H1 (cell line): ENCODE measurements around the gene AEBP1. TPM values are rescaled to one million over a fixed set of nuclear protein-coding genes. Genes with fewer than 3 reads are reported as not detected.

Experiments
- CTCF ChIA-PET: fragments of 300-600 bp; sonication (Branson Sonifier 250); formaldehyde crosslinking; loops from one replicate; lab custom pipeline; 2021; ENCODE audit not compliant: partially characterized antibody; lab: Charles Lee
- POLR2A ChIA-PET: fragments of 300-600 bp; sonication (Branson Sonifier 250); formaldehyde crosslinking; loops from one replicate; lab custom pipeline; 2021; ENCODE audit warnings: inconsistent platforms; ENCODE audit not compliant: partially characterized antibody; lab: Charles Lee
- DNase-seq, 2 experiments: peaks; one replicate each; pipeline versions ENCODE4 v3.0.0 to v3.0.0-alpha.2; 2010 to 2022; ENCODE audit warnings: low spot score in 2 of 2, low read depth in 1 of 2, mixed read lengths in 1 of 2
- FAIRE-seq: peaks from 2 replicates; lab custom pipeline; 2011; peaks lifted over from hg19 to GRCh38; lab: Jason Lieb, UNC
- H2AFZ ChIP-seq: 2 replicates; pipeline ENCODE4 v1.8.1; 2012; ENCODE audit warnings: low read length, inconsistent platforms
- H2AK5ac ChIP-seq: 2 replicates; pipeline ENCODE4 v1.6.1; 2013; ENCODE audit warnings: low read depth, low read length
- H2BK120ac ChIP-seq: replicated peaks from 2 replicates; pipeline ENCODE3; 2013; ENCODE audit warnings: low read depth, low read length, inconsistent platforms
- H2BK12ac ChIP-seq: 2 replicates; pipeline ENCODE4 v1.6.1; 2013; ENCODE audit warnings: low read depth, low read length
- H2BK15ac ChIP-seq: 2 replicates; pipeline ENCODE4 v1.6.1; 2013; ENCODE audit warnings: low read length
- H2BK20ac ChIP-seq: 2 replicates; pipeline ENCODE4 v1.6.1; 2013; ENCODE audit warnings: low read length
- H2BK5ac ChIP-seq: 2 replicates; pipeline ENCODE4 v1.6.1; 2013; ENCODE audit warnings: low read depth, low read length
- H3K14ac ChIP-seq: 2 replicates; pipeline ENCODE4 v1.6.1; 2013; ENCODE audit warnings: inconsistent platforms; ENCODE audit not compliant: insufficient read length
- H3K18ac ChIP-seq: 2 replicates; pipeline ENCODE4 v1.6.1; 2013; ENCODE audit warnings: low read length; ENCODE audit errors: extremely low read depth
- H3K23ac ChIP-seq: 2 replicates; pipeline ENCODE4 v1.6.1; 2013; ENCODE audit warnings: inconsistent platforms; ENCODE audit not compliant: insufficient read length
- H3K23me2 ChIP-seq: 2 replicates; pipeline ENCODE4 v1.6.1; 2013; ENCODE audit warnings: low read depth, low read length
- H3K27ac ChIP-seq: 2 replicates; pipeline ENCODE4 v1.6.1; 2011; ENCODE audit warnings: low read depth, low read length, inconsistent platforms
- H3K27me3 ChIP-seq, 4 experiments: replicated peaks in 1 of 4; 1 replicate in 1 of 4; 2 replicates in 3 of 4; pipeline versions ENCODE4 v1.6.1 to v1.8.1; 2011 to 2013; ENCODE audit warnings: low read length in 3 of 4, mild to moderate bottlenecking in 3 of 4, inconsistent platforms in 2 of 4, mixed read lengths in 2 of 4, moderate library complexity in 1 of 4; ENCODE audit not compliant: control insufficient read depth in 3 of 4, insufficient read depth in 3 of 4; ENCODE audit errors: extremely low read depth in 1 of 4
- H3K36me3 ChIP-seq, 4 experiments: 2 replicates each; pipeline versions ENCODE4 v1.6.1 to v1.8.1; 2011 to 2013; ENCODE audit warnings: mild to moderate bottlenecking in 4 of 4, low read length in 3 of 4, moderate library complexity in 2 of 4, control low read depth in 1 of 4, inconsistent platforms in 1 of 4; ENCODE audit not compliant: insufficient read depth in 4 of 4, control insufficient read depth in 2 of 4
- H3K4ac ChIP-seq: replicated peaks from 2 replicates; pipeline ENCODE3; 2013; ENCODE audit warnings: low read length, low read depth, mixed read lengths, inconsistent platforms; ENCODE audit not compliant: insufficient read length
- H3K4me1 ChIP-seq, 4 experiments: replicated peaks in 1 of 4; 1 replicate in 1 of 4; 2 replicates in 3 of 4; pipeline versions ENCODE4 v1.6.1 to v1.8.1; 2011 to 2013; ENCODE audit warnings: low read length in 3 of 4, inconsistent platforms in 2 of 4, mixed read lengths in 1 of 4; ENCODE audit not compliant: insufficient read depth in 4 of 4, control insufficient read depth in 3 of 4
- H3K4me2 ChIP-seq, 2 experiments: 2 replicates each; pipeline versions ENCODE4 v1.6.1 to v1.8.1; 2011 to 2013; ENCODE audit warnings: low read depth in 2 of 2, low read length in 2 of 2, control low read depth in 1 of 2, inconsistent platforms in 1 of 2, mild to moderate bottlenecking in 1 of 2; ENCODE audit not compliant: insufficient read depth in 1 of 2
- H3K4me3 ChIP-seq, 4 experiments: fragments of 200-600, 300-600 bp in 1 of 4; sonication (generic), shearing (Covaris generic), sonication (Bioruptor Twin) in 1 of 4; 2 replicates each; pipeline versions ENCODE4 v1.5.1 to v1.8.1; 2011 to 2016; ENCODE audit warnings: low read length in 4 of 4, low read depth in 3 of 4, control low read depth in 2 of 4, inconsistent platforms in 2 of 4, mild to moderate bottlenecking in 2 of 4, mixed read lengths in 1 of 4, moderate library complexity in 1 of 4; ENCODE audit not compliant: insufficient read depth in 2 of 4; ENCODE audit errors: extremely low read depth in 1 of 4
- H3K56ac ChIP-seq: replicated peaks from 2 replicates; pipeline ENCODE3; 2013; ENCODE audit warnings: low read depth, mild to moderate bottlenecking, mixed read lengths, low read length, inconsistent platforms; ENCODE audit not compliant: insufficient read length
- H3K79me1 ChIP-seq: 2 replicates; pipeline ENCODE4 v1.6.1; 2013; ENCODE audit warnings: low read depth, low read length, control low read depth
- H3K79me2 ChIP-seq, 2 experiments: 2 replicates each; pipeline versions ENCODE4 v1.6.1 to v1.8.1; 2012 to 2013; ENCODE audit warnings: low read length in 2 of 2, mild to moderate bottlenecking in 2 of 2, inconsistent platforms in 1 of 2; ENCODE audit not compliant: insufficient read depth in 2 of 2, control insufficient read depth in 1 of 2
- H3K9ac ChIP-seq, 4 experiments: replicated peaks in 1 of 4; 1 replicate in 1 of 4; 2 replicates in 3 of 4; pipeline versions ENCODE4 v1.6.1 to v1.8.1; 2011 to 2013; ENCODE audit warnings: low read depth in 3 of 4, low read length in 3 of 4, control low read depth in 2 of 4, mild to moderate bottlenecking in 2 of 4, moderate library complexity in 2 of 4, inconsistent platforms in 1 of 4; ENCODE audit errors: extremely low read depth in 1 of 4
- H3K9me3 ChIP-seq, 2 experiments: 2 replicates each; pipeline versions ENCODE4 v1.6.1 to v1.8.1; 2012 to 2013; ENCODE audit warnings: mild to moderate bottlenecking in 2 of 2, moderate library complexity in 2 of 2, control low read depth in 1 of 2, inconsistent platforms in 1 of 2, low read depth in 1 of 2, low read length in 1 of 2, mixed read lengths in 1 of 2; ENCODE audit not compliant: insufficient read depth in 2 of 2
- H4K20me1 ChIP-seq, 2 experiments: replicated peaks in 1 of 2; 2 replicates each; pipeline versions ENCODE3 to v1.8.1; 2011 to 2013; ENCODE audit warnings: inconsistent platforms in 2 of 2, low read length in 2 of 2, mild to moderate bottlenecking in 1 of 2; ENCODE audit not compliant: insufficient read depth in 2 of 2, control insufficient read depth in 1 of 2
- H4K5ac ChIP-seq: 2 replicates; pipeline ENCODE4 v1.6.1; 2013; ENCODE audit warnings: low read length, low read depth, mixed read lengths, inconsistent platforms; ENCODE audit not compliant: insufficient read length
- H4K8ac ChIP-seq: 2 replicates; pipeline ENCODE4 v1.8.0; 2013; ENCODE audit warnings: mild to moderate bottlenecking, moderate library complexity, low read length, inconsistent platforms; ENCODE audit not compliant: insufficient read depth; ENCODE audit errors: extremely low read depth
- H4K91ac ChIP-seq: replicated peaks from 2 replicates; pipeline ENCODE3; 2013; ENCODE audit warnings: low read length, mixed read lengths, inconsistent platforms; ENCODE audit not compliant: insufficient read length
- NANOG ChIP-seq: IDR thresholded peaks from 2 replicates; pipeline ENCODE4 v1.6.1; 2011; ENCODE audit warnings: low read length, low read depth, mild to moderate bottlenecking, inconsistent platforms; ENCODE audit not compliant: insufficient read depth, poor library complexity, severe bottlenecking
- WGBS, 2 experiments: shearing (Covaris generic) in 1 of 2; methylation state at CpG; one replicate each; pipeline versions ENCODE4 v1.1.6 to v1.1.7; 2013 to 2015; ENCODE audit warnings: low lambda C conversion rate in 2 of 2, mixed read lengths in 2 of 2, inconsistent platforms in 1 of 2, low coverage in 1 of 2, missing lambda C conversion rate in 1 of 2; ENCODE audit not compliant: insufficient replicate concordance in 2 of 2, insufficient coverage in 1 of 2, insufficient read length in 1 of 2; ENCODE audit errors: extremely low coverage in 1 of 2, missing lambda C conversion rate in 1 of 2; 5-methylcytosine and 5-hydroxymethylcytosine counted together
- polyA plus RNA-seq, 7 experiments: library from polyadenylated mRNA; depleted of rRNA in 3 of 7; stranded (reverse) in 5 of 7; unstranded in 2 of 7; fragments of >200 nt in 5 of 7; fragments of 200-250 nt in 2 of 7; gene quantifications; 1 replicate in 5 of 7; 2 replicates in 1 of 7; 4 replicates in 1 of 7; pipeline versions ENCODE4 v1.2.1 to v1.2.3, GENCODE V29; 2011 to 2013; ENCODE audit warnings: missing spikeins in 2 of 7, mixed read lengths in 2 of 7
- total RNA-seq: library from RNA; stranded (reverse); fragmentation: NEBNext Ultra II Directional; extraction: Animal tissue kit (Norgen Biotek cat#: 25700); gene quantifications from 2 replicates; pipeline ENCODE4 v1.2.1, GENCODE V29; 2021

Gene AEBP1
- total and polyA plus RNA-seq, 2 of the 8 experiments (the other 6 are each of a cell fraction or from before 2014, with no cell fraction given), result 10.4 to 41.2 TPM

- Histone ChIP-seq H4K91ac (no peak overlapping the region), H3K9me3 (no peaks in the 10 kb centered on the region), H2AFZ (no peak overlapping the region), H4K5ac (no peak overlapping the region), H3K27ac (no peak overlapping the region), H2BK5ac (no peak overlapping the region), H2BK12ac (no peak overlapping the region), H3K4me1 (peaks cover 0 to 6% (median 1%) of the 10 kb centered on the region in 4 experiments; a peak in 3 of 7 replicates), H3K27me3 (peaks cover 0 to 3% (median 2%) of the 10 kb centered on the region in 4 experiments; a peak in 6 of 7 replicates), H4K8ac (no peak overlapping the region), H2AK5ac (no peak overlapping the region), H4K20me1 (peaks cover 0 to 2% of the 10 kb centered on the region in 2 experiments), H3K18ac (no peak overlapping the region), H3K14ac (no peak overlapping the region), H3K79me2 (no peaks in the 10 kb centered on the region), H2BK15ac (no peak overlapping the region), H3K23ac (no peak overlapping the region), H3K23me2 (no peaks in the 10 kb centered on the region; the same call in 1 of the 2 replicates), H3K56ac (no peak overlapping the region), H3K4me3 (no peak overlapping the region), H3K4me2 (no peak overlapping the region), H3K79me1 (no peaks in the 10 kb centered on the region), H3K36me3 (no peaks in the 10 kb centered on the region), H2BK120ac (no peak overlapping the region), H3K9ac (no peak overlapping the region), H2BK20ac (no peak overlapping the region), H3K4ac (no peak overlapping the region)
- WGBS, 2 experiments, result 81% methylated on average over 5 of the region's 5 CpGs; no CpG with 5 or more reads in 1 of the 2 experiments
- TF ChIP-seq NANOG, result no peak
- ChIA-PET CTCF (interaction anchor here (0.7 kb wide), 1 partner anchor 27 kb away, joined by 3 read pairs; no protein-coding TSS in a partner anchor), POLR2A (interaction anchor here (1.3 kb wide), 1 partner anchor 11 kb away, joined by 3 read pairs; no protein-coding TSS in a partner anchor)
- no peak for FAIRE-seq
- DNase-seq, result no peak
Measured at GRCh38 chr7:44136731-44137130, 32.6 kb downstream of the AEBP1 start.
